Neutrophil (primary cell): Measurements from ENCODE around the gene DUS1L.

ENCODE experiments used
- H3K27ac ChIP-seq: fragments of 200-600 bp; sonication (generic); 2 replicates; pipeline ENCODE4 v1.5.1; 2016; ENCODE audit warnings: mild to moderate bottlenecking, moderate library complexity
- H3K27me3 ChIP-seq: fragments of 200-600 bp; sonication (generic); 2 replicates; pipeline ENCODE4 v1.6.0; 2016; ENCODE audit warnings: mild to moderate bottlenecking
- H3K36me3 ChIP-seq: fragments of 200-600 bp; sonication (generic); 2 replicates; pipeline ENCODE4 v1.5.1; 2017
- H3K4me1 ChIP-seq, 2 experiments: fragments of 200-600 bp in 1 of 2; sonication (generic) in 1 of 2; 1 replicate in 1 of 2; 2 replicates in 1 of 2; pipeline versions ENCODE4 v1.5.1 to v1.6.1; 2013 to 2016; ENCODE audit warnings: low read depth in 1 of 2, low read length in 1 of 2, mild to moderate bottlenecking in 1 of 2, moderate library complexity in 1 of 2; ENCODE audit not compliant: control insufficient read depth in 1 of 2, insufficient read depth in 1 of 2
- H3K4me3 ChIP-seq, 2 experiments: fragments of 200-600 bp in 1 of 2; sonication (generic) in 1 of 2; 1 replicate in 1 of 2; 2 replicates in 1 of 2; pipeline ENCODE4 v1.5.1; 2013 to 2016; ENCODE audit warnings: low read depth in 1 of 2, low read length in 1 of 2, mild to moderate bottlenecking in 1 of 2, moderate library complexity in 1 of 2
- H3K9me3 ChIP-seq: fragments of 200-600 bp; sonication (generic); 2 replicates; pipeline ENCODE4 v1.5.1; 2016
- TF ChIP-seq, protein P1 (sequence below): fragments of 200-600 bp; sonication (generic); IDR thresholded peaks from 2 replicates; pipeline ENCODE4 v1.5.1; 2016; ENCODE audit warnings: antibody characterized with exemption

The DUS1L gene

DNA sequence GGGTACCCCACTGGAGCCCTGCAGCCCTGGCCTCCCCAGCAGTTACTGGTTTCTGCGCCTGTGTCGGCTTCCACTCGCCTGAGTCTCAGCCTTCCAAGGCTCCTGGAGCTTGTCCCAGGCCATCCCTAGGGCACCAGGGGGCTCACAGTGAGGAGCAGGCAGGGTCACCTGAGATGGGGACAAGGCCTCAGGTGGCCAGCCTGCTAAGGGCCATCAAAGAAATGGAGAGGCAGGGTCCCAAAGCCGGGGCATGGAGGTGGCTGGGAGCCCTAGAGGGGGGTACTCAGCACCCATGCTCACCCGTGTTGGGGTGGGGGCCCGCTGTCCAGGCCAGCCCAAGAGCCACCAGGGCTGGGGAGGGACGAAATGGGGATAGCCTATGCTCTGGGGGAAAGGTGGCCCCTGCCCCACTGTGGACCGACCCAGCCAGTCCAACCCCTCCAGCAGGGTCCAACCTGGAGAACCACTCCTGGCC is 31.1 kb upstream of the DUS1L start:
- peaks cover 15% of the 10 kb centered on the region for H3K27me3 ChIP-seq
- TF ChIP-seq, protein P1, sequence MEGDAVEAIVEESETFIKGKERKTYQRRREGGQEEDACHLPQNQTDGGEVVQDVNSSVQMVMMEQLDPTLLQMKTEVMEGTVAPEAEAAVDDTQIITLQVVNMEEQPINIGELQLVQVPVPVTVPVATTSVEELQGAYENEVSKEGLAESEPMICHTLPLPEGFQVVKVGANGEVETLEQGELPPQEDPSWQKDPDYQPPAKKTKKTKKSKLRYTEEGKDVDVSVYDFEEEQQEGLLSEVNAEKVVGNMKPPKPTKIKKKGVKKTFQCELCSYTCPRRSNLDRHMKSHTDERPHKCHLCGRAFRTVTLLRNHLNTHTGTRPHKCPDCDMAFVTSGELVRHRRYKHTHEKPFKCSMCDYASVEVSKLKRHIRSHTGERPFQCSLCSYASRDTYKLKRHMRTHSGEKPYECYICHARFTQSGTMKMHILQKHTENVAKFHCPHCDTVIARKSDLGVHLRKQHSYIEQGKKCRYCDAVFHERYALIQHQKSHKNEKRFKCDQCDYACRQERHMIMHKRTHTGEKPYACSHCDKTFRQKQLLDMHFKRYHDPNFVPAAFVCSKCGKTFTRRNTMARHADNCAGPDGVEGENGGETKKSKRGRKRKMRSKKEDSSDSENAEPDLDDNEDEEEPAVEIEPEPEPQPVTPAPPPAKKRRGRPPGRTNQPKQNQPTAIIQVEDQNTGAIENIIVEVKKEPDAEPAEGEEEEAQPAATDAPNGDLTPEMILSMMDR: no peak
- H3K27ac ChIP-seq: no peak overlapping the region
- peak overlapping the region; percentile 65 to 75 for H3K4me3 ChIP-seq
- peaks cover 10% of the 10 kb centered on the region for H3K36me3 ChIP-seq
- no peaks in the 10 kb centered on the region for H3K9me3 ChIP-seq
- H3K4me1 ChIP-seq: peaks cover 28 to 37% of the 10 kb centered on the region in 2 experiments

DNA sequence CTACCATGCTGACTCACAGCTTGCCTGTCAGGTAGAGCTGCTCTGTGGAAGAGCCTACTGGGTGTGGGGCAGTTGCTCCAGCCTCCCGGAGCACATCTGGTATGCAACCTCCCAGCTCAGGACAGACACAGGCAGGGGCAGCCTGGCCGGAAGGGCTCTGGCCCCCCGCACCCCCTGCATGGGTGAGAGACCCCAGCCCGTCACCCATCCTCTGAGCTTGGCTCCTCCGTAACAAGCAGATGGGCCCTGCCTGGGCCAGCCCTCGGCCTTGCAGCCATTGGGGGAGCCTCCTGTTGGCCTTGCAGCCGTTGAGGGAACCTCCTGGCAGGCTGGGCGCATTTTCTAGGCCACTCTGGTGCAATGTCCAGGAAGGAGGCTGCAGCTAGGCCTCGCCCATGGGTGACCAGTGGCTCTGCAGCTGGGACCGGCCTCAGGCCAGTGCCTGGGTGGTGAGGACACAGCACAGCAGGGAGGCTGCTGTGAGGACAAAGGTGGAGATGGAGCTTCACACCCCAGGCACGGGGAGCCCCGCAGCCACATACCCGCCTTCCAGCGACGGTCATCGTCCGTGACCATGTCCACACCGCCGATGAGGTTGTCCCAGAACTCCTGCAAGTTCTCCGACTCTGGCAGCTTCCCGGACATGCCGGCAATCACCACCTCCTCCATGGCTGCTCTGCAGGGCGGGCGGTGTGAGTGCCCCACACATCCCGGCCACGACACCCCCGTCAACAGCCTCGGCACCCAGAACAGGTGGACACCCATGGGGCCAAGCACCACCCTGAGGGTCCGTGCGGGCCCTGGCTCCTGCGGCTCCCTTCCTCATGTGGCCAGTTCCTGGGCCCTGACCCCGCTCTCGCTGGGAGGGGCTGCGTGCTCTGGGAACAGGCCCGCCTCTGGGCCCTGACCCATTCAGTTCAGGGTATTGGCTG is 30.4 kb upstream of the DUS1L start:
- Histone ChIP-seq H3K4me1 (peaks cover 28 to 30% of the 10 kb centered on the region in 2 experiments), H3K36me3 (peaks cover 10% of the 10 kb centered on the region), H3K27me3 (peaks cover 15% of the 10 kb centered on the region), H3K9me3 (no peaks in the 10 kb centered on the region), H3K4me3 (no peak overlapping the region), H3K27ac (no peak overlapping the region)
- TF ChIP-seq, protein P1: no peak

DNA sequence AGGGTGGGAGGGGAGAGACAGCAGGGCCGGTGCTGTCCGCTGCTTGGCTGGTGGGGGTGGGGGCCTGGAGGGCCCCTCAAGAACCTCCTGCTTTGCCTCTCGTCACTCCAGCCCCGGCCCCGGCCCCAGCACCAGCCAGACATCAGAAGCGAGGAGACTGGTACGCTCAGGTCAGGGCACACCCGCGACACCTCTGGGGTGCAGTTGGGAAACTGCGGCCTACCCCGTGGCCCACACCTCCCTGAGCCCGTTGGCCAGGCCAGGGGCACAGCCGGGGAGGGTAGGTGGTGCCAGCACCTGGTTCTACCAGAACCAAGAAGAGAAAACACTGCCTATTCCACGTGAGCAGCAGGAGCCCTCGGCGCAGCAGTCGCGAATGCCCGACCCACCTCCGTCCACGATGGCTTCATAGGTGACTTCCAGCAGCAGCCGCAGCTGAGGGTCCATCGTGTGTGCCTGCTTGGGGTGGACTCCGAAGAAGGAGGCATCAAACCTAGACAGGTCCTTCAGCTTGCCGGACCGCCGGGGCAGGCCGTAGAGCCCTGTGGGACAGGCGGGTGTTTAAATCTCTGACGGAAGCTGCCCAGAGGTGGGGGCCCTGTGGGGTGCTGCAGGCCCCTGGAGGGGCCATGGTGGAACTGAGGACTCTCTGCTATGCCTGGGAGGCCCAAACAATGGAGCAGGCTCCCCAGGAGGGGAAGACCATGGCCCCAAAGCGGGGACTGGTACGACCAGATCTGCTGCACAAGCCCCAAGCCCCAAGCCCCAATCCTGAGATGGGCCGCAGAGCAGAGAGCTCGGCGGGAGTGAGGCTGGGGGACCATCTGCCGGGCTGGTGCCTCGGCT is 29.6 kb upstream of the DUS1L start:
- Histone ChIP-seq H3K36me3 (peaks cover 10% of the 10 kb centered on the region), H3K4me3 (no peak overlapping the region), H3K27me3 (peaks cover 15% of the 10 kb centered on the region), H3K9me3 (no peaks in the 10 kb centered on the region), H3K27ac (no peak overlapping the region), H3K4me1 (peaks cover 28% of the 10 kb centered on the region in 2 experiments)
- TF ChIP-seq, protein P1: no peak

- H3K36me3 ChIP-seq: peaks cover 22% of the 10 kb centered on the region
- TF ChIP-seq, protein P1: no peak
- no peaks in the 10 kb centered on the region for H3K9me3 ChIP-seq
- no peak overlapping the region for H3K27ac ChIP-seq
- peaks cover 13 to 17% of the 10 kb centered on the region in 2 experiments for H3K4me1 ChIP-seq
- no peak overlapping the region for H3K4me3 ChIP-seq
- H3K27me3 ChIP-seq: peaks cover 15% of the 10 kb centered on the region
Observed at GRCh38 chr17:82092995-82093751, 27.6 kb upstream of the DUS1L start.

GRCh38 chr17:82092628-82092994 is 27.0 kb upstream of the DUS1L start:
- peaks cover 13% of the 10 kb centered on the region for H3K27me3 ChIP-seq
- peaks cover 11 to 12% of the 10 kb centered on the region in 2 experiments for H3K4me1 ChIP-seq
- no peak overlapping the region for H3K4me3 ChIP-seq
- H3K9me3 ChIP-seq: no peaks in the 10 kb centered on the region
- TF ChIP-seq, protein P1: no peak
- no peak overlapping the region for H3K27ac ChIP-seq
- H3K36me3 ChIP-seq: peaks cover 28% of the 10 kb centered on the region
